Measurements from ENCODE around the gene OR2A14. TPM values are rescaled to one million over a fixed set of nuclear protein-coding genes. Genes with fewer than 3 reads are reported as not detected.

Gene OR2A14
- total RNA-seq, 1 experiment from 2014 or later, result not detected

DNA sequence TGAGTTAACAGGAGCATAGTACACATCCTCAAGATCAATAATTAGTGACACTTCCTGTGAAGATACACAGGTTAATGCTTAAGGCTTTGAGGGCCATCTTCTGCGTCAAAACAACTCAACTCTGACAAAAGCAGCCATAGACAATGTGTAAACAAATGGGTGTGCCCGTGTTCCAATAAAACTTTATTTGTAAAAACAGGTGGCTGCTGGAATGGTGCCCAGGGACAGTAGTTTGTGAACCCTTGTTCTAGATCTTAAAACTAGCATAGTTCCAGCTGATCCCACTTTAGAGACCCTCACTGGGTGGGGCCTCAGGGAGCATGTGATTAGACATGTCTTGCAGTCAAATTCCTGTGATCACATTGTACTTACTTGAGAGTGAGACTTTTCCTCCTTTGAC lies 7.8 kb downstream of the OR2A14 start:
- DNase-seq, result no peak
- no peaks in the 10 kb centered on the region for H3K4me1 ChIP-seq (ENCODE audit: insufficient read depth, low read length)
- H2AK5ac ChIP-seq (ENCODE audit: insufficient read length, low read length), result no peak overlapping the region
- peaks cover 3% of the 10 kb centered on the region in 2 experiments; a peak in 2 of 4 replicates for H3K4me1 Mint-ChIP-seq
- no peaks in the 10 kb centered on the region for H3K9me3 ChIP-seq (ENCODE audit: control insufficient read depth, low read depth, low read length)
- H3K23me2 ChIP-seq (ENCODE audit: insufficient read length, low read depth, low read length, poor library complexity, severe bottlenecking), result no peaks in the 10 kb centered on the region
- H3K27me3 Mint-ChIP-seq (ENCODE audit: low read depth), result no peaks in the 10 kb centered on the region; the same call in 1 of the 2 replicates
- H3K4ac ChIP-seq (ENCODE audit: low read depth, low read length), result no peak overlapping the region
- H3K79me2 ChIP-seq (ENCODE audit: insufficient read depth, low read length), result no peaks in the 10 kb centered on the region
- no peak overlapping the region for H3K4me3 Mint-ChIP-seq
- no peaks in the 10 kb centered on the region for H3K9me3 Mint-ChIP-seq
- no peaks in the 10 kb centered on the region for H4K20me1 ChIP-seq (ENCODE audit: control insufficient read depth, insufficient read depth, insufficient read length)
- no peaks in the 10 kb centered on the region for H3K79me1 ChIP-seq (ENCODE audit: insufficient read depth, low read depth, low read length, poor library complexity, severe bottlenecking)
- H3K27me3 ChIP-seq (ENCODE audit: insufficient read depth, low read length), result no peaks in the 10 kb centered on the region
- H3K23ac ChIP-seq (ENCODE audit: insufficient read length, low read depth, low read length), result no peak overlapping the region
- TF ChIP-seq, protein P1, sequence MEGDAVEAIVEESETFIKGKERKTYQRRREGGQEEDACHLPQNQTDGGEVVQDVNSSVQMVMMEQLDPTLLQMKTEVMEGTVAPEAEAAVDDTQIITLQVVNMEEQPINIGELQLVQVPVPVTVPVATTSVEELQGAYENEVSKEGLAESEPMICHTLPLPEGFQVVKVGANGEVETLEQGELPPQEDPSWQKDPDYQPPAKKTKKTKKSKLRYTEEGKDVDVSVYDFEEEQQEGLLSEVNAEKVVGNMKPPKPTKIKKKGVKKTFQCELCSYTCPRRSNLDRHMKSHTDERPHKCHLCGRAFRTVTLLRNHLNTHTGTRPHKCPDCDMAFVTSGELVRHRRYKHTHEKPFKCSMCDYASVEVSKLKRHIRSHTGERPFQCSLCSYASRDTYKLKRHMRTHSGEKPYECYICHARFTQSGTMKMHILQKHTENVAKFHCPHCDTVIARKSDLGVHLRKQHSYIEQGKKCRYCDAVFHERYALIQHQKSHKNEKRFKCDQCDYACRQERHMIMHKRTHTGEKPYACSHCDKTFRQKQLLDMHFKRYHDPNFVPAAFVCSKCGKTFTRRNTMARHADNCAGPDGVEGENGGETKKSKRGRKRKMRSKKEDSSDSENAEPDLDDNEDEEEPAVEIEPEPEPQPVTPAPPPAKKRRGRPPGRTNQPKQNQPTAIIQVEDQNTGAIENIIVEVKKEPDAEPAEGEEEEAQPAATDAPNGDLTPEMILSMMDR (conservative IDR thresholded peaks at IDR 0.05), result no peak
- H3K27ac ChIP-seq (ENCODE audit: insufficient read length, low read depth, low read length), result no peak overlapping the region
- no peak overlapping the region for H3K4me2 ChIP-seq (ENCODE audit: insufficient read depth, insufficient read length, low read length)
- H4K5ac ChIP-seq (ENCODE audit: insufficient read length, low read depth, low read length), result no peak overlapping the region
- H3K14ac ChIP-seq (ENCODE audit: insufficient read depth, low read length), result no peak overlapping the region
- H2BK15ac ChIP-seq (ENCODE audit: low read depth, low read length), result no peak overlapping the region
- H2BK5ac ChIP-seq (ENCODE audit: insufficient read length, low read length), result no peak overlapping the region
- H3K18ac ChIP-seq (ENCODE audit: insufficient read length, low read depth, low read length), result no peak overlapping the region
- peak overlapping the region in 1 of 3 experiments; percentile 78; a peak in 1 of 7 replicates for H3K27ac Mint-ChIP-seq
- H3T11ph ChIP-seq (ENCODE audit: low read length), result no peak overlapping the region
- no peak overlapping the region for H2BK120ac ChIP-seq (ENCODE audit: low read depth, low read length, poor library complexity, severe bottlenecking)
- H3K9ac ChIP-seq (ENCODE audit: extremely low read depth, insufficient read length, low read length), result no peak overlapping the region
- H2BK20ac ChIP-seq (ENCODE audit: low read depth, low read length, poor library complexity, severe bottlenecking), result no peak overlapping the region
- H3K36me3 Mint-ChIP-seq (ENCODE audit: insufficient read depth in 1 of 3, low read depth in 3 of 3), result no peaks in the 10 kb centered on the region
- no peak overlapping the region for H4K8ac ChIP-seq (replicated peaks; ENCODE audit: insufficient read length, low read depth, low read length)
- no peak overlapping the region for H2AFZ ChIP-seq (ENCODE audit: low read length)
- H4K91ac ChIP-seq (ENCODE audit: insufficient read length, low read depth, low read length), result no peak overlapping the region
- no peak overlapping the region for H2BK12ac ChIP-seq (ENCODE audit: insufficient read length, low read depth, low read length)
- H3K56ac ChIP-seq (ENCODE audit: insufficient read length, low read depth, low read length), result no peak overlapping the region
- WGBS (ENCODE audit: extremely low coverage, insufficient read length, low lambda C conversion rate), result no CpG with 5 or more reads among the region's 2 CpGs

Data from H9 (cell line).